HCT116 (cell line): Measurements from ENCODE around the gene GARIN5B. TPM values are rescaled to one million over a fixed set of nuclear protein-coding genes. Genes with fewer than 3 reads are reported as not detected.

ENCODE experiments used
- ATAC-seq: fragments of 200-7000 bp; cut with Tn5 transposase; 2 replicates; pipeline ENCODE4 v1.9.1; 2020; ENCODE audit warnings: mild to moderate bottlenecking, moderate library complexity
- BruUV-seq: library from RNA; stranded (reverse); fragments of 400-500 nt; replicated peaks from 2 replicates; lab custom pipeline; 2021; lab: Mats Ljungman, UMichigan
- CTCF ChIA-PET: fragments of 300-600 bp; sonication (Branson Sonifier 250); formaldehyde crosslinking; loops from one replicate; lab custom pipeline; 2021; ENCODE audit warnings: antibody characterized with exemption; lab: Charles Lee
- POLR2A ChIA-PET: fragments of 300-600, 350-600 bp; sonication (Branson Sonifier 250); formaldehyde crosslinking; loops from one replicate; lab custom pipeline; 2021; ENCODE audit warnings: antibody characterized with exemption; lab: Charles Lee
- RAD21 ChIA-PET, 2 experiments: fragments of 300-600 bp; sonication (Branson Sonifier 250); formaldehyde crosslinking; loops; one replicate each; lab custom pipeline; 2023; ENCODE audit warnings: low total read pairs in 2 of 2; ENCODE audit not compliant: uncharacterized antibody in 2 of 2, unreplicated experiment in 2 of 2, low non-redundant PET in 1 of 2; lab: Charles Lee
- DNase-seq: peaks from one replicate; pipeline ENCODE4 v3.0.0-alpha.2; 2010; ENCODE audit warnings: low read depth, low spot score
- H2AFZ ChIP-seq: fragments of 200-600 bp; shearing (Covaris generic), sonication (generic); 2 replicates; pipeline ENCODE4 v1.6.1; 2017; ENCODE audit warnings: low read depth, mixed run types, mixed read lengths, antibody characterized with exemption, low read length; ENCODE audit not compliant: poor library complexity, severe bottlenecking
- H3K27ac ChIP-seq: 2 replicates; pipeline ENCODE4 v1.5.1; 2012; ENCODE audit warnings: low read depth, low read length
- H3K27me3 ChIP-seq: fragments of 200-600 bp; sonication (generic); 2 replicates; pipeline ENCODE4 v1.6.1; 2016; ENCODE audit warnings: mixed run types, low read length, mixed read lengths; ENCODE audit not compliant: insufficient read depth
- H3K36me3 ChIP-seq, 2 experiments: fragments of 200-500 bp in 1 of 2; fragments of 200-600 bp in 1 of 2; sonication (Bioruptor generic) in 1 of 2; sonication (generic) in 1 of 2; 2 replicates each; pipeline versions ENCODE4 v1.5.1 to v1.6.1; 2014 to 2016; ENCODE audit warnings: low read length in 2 of 2, inconsistent platforms in 1 of 2, mixed read lengths in 1 of 2, mixed run types in 1 of 2; ENCODE audit not compliant: insufficient read depth in 2 of 2, control insufficient read depth in 1 of 2
- H3K4me1 ChIP-seq, 2 experiments: fragments of 200-600 bp in 1 of 2; sonication (generic) in 1 of 2; 2 replicates each; pipeline versions ENCODE4 v1.5.1 to v1.6.1; 2012 to 2017; ENCODE audit warnings: low read length in 2 of 2, inconsistent platforms in 1 of 2, mild to moderate bottlenecking in 1 of 2, mixed read lengths in 1 of 2, mixed run types in 1 of 2, moderate library complexity in 1 of 2; ENCODE audit not compliant: insufficient read depth in 2 of 2, control insufficient read depth in 1 of 2
- H3K4me2 ChIP-seq: fragments of 200-600 bp; sonication (generic); 2 replicates; pipeline ENCODE4 v1.6.1; 2017; ENCODE audit warnings: mixed run types, low read length, mixed read lengths
- H3K4me3 ChIP-seq, 2 experiments: fragments of 200-600 bp in 1 of 2; sonication (generic) in 1 of 2; replicated peaks in 1 of 2; 2 replicates each; pipeline ENCODE4 v1.5.1; 2011 to 2016; ENCODE audit warnings: low read length in 2 of 2, control low read depth in 1 of 2, low read depth in 1 of 2, mild to moderate bottlenecking in 1 of 2, mixed read lengths in 1 of 2, mixed run types in 1 of 2
- H3K79me2 ChIP-seq: fragments of 200-600 bp; sonication (generic); 2 replicates; pipeline ENCODE4 v1.6.1; 2017; ENCODE audit warnings: mild to moderate bottlenecking, mixed run types, low read length, moderate library complexity, mixed read lengths; ENCODE audit not compliant: insufficient read depth
- H3K9ac ChIP-seq: fragments of 200-600 bp; sonication (generic); 2 replicates; pipeline ENCODE4 v1.6.1; 2016; ENCODE audit warnings: low read length, mixed read lengths
- H3K9me2 ChIP-seq: fragments of 200-600 bp; sonication (generic), shearing (Covaris generic); 2 replicates; pipeline ENCODE4 v1.6.1; 2017; ENCODE audit warnings: mixed run types, mild to moderate bottlenecking, moderate library complexity; ENCODE audit not compliant: insufficient read depth
- H3K9me3 ChIP-seq, 2 experiments: fragments of 200-500 bp in 1 of 2; fragments of 200-600 bp in 1 of 2; sonication (Bioruptor generic) in 1 of 2; sonication (generic) in 1 of 2; 2 replicates each; pipeline ENCODE4 v1.6.1; 2014 to 2017; ENCODE audit warnings: low read length in 2 of 2, mixed read lengths in 2 of 2, inconsistent platforms in 1 of 2, low read depth in 1 of 2, mild to moderate bottlenecking in 1 of 2, mixed run types in 1 of 2, moderate library complexity in 1 of 2; ENCODE audit not compliant: control insufficient read depth in 1 of 2, insufficient read depth in 1 of 2
- H4K20me1 ChIP-seq: fragments of 200-600 bp; sonication (generic), shearing (Covaris generic); 2 replicates; pipeline ENCODE4 v1.6.1; 2017; ENCODE audit warnings: mixed run types, mild to moderate bottlenecking, moderate library complexity; ENCODE audit not compliant: insufficient read depth
- CBX3 ChIP-seq: IDR thresholded peaks from 2 replicates; pipeline ENCODE4 v1.6.1; 2012; ENCODE audit warnings: low read depth
- EGR1 ChIP-seq: IDR thresholded peaks from 2 replicates; pipeline ENCODE4 v1.6.1; 2012; ENCODE audit warnings: low read depth
- ELF1 ChIP-seq: IDR thresholded peaks from 2 replicates; pipeline ENCODE4 v1.6.1; 2012; ENCODE audit warnings: low read depth, borderline replicate concordance
- EZH2 ChIP-seq: fragments of 200-600 bp; sonication (generic); IDR thresholded peaks from 2 replicates; pipeline ENCODE4 v1.6.1; 2017; ENCODE audit warnings: antibody characterized with exemption, mixed run types
- EZH2phosphoT487 ChIP-seq: fragments of 200-600 bp; IDR thresholded peaks from 2 replicates; pipeline ENCODE4 v1.6.1; 2018; ENCODE audit warnings: antibody characterized with exemption, borderline replicate concordance
- FOSL1 ChIP-seq: IDR thresholded peaks from 2 replicates; pipeline ENCODE4 v1.6.1; 2012; ENCODE audit warnings: low read depth
- JUND ChIP-seq: IDR thresholded peaks from 2 replicates; pipeline ENCODE4 v1.6.1; 2012
- POLR2A ChIP-seq: IDR thresholded peaks from 2 replicates; pipeline ENCODE4 v1.7.0; 2011; ENCODE audit warnings: borderline replicate concordance; ENCODE audit not compliant: insufficient read depth, insufficient read length; ENCODE audit errors: extremely low read depth
- POLR2AphosphoS5 ChIP-seq: IDR thresholded peaks from 2 replicates; pipeline ENCODE4 v1.6.1; 2011; ENCODE audit warnings: mild to moderate bottlenecking, low read depth, low read length, moderate library complexity
- RAD21 ChIP-seq: IDR thresholded peaks from 2 replicates; pipeline ENCODE4 v1.6.1; 2012; ENCODE audit warnings: low read depth, mild to moderate bottlenecking
- REST ChIP-seq: IDR thresholded peaks from 2 replicates; pipeline ENCODE4 v1.6.1; 2012; ENCODE audit warnings: low read depth
- SP1 ChIP-seq: IDR thresholded peaks from 2 replicates; pipeline ENCODE4 v1.6.1; 2012; ENCODE audit warnings: low read depth
- YY1 ChIP-seq: IDR thresholded peaks from 2 replicates; pipeline ENCODE4 v1.6.1; 2011; ENCODE audit warnings: low read length, low read depth, moderate library complexity, mild to moderate bottlenecking; ENCODE audit not compliant: insufficient replicate concordance; ENCODE audit errors: extremely low read depth
- ZFX ChIP-seq: fragments of 450-650 bp; IDR thresholded peaks from 2 replicates; pipeline ENCODE4 v1.6.1; 2017
- intact Hi-C: fragments of 100-400 bp; cut with micrococcal nuclease; formaldehyde crosslinking; loops from 2 replicates; pipeline ENCODE4 v1.10.0; 2022
- total RNA-seq: library from RNA; stranded (reverse); gene quantifications from one replicate; pipeline ENCODE4 v1.2.1, GENCODE V29; 2021; ENCODE audit not compliant: unreplicated experiment
- TF ChIP-seq, protein P1 (sequence below): IDR thresholded peaks from 2 replicates; pipeline ENCODE4 v1.6.1; 2012
- TF ChIP-seq, protein P2 (sequence below): IDR thresholded peaks from 2 replicates; pipeline ENCODE4 v1.6.1; 2011; ENCODE audit warnings: mild to moderate bottlenecking, low read length, moderate library complexity; ENCODE audit not compliant: insufficient replicate concordance; ENCODE audit errors: extremely low read depth

Gene GARIN5B
- total RNA-seq, 1 experiment from 2014 or later = not detected

- ATAC-seq = no peak
- CTCF ChIA-PET = no interaction called here
- BruUV-seq = no TSS peak
- no peak for TF ChIP-seq EGR1
- TF ChIP-seq JUND = no peak
- TF ChIP-seq, protein P1, sequence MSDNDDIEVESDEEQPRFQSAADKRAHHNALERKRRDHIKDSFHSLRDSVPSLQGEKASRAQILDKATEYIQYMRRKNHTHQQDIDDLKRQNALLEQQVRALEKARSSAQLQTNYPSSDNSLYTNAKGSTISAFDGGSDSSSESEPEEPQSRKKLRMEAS = no peak
- TF ChIP-seq POLR2AphosphoS5 = no peak
- no peak for TF ChIP-seq RAD21
- no peak for TF ChIP-seq ZFX
- TF ChIP-seq SP1 = no peak
- TF ChIP-seq EZH2phosphoT487 = no peak
- TF ChIP-seq, protein P2, sequence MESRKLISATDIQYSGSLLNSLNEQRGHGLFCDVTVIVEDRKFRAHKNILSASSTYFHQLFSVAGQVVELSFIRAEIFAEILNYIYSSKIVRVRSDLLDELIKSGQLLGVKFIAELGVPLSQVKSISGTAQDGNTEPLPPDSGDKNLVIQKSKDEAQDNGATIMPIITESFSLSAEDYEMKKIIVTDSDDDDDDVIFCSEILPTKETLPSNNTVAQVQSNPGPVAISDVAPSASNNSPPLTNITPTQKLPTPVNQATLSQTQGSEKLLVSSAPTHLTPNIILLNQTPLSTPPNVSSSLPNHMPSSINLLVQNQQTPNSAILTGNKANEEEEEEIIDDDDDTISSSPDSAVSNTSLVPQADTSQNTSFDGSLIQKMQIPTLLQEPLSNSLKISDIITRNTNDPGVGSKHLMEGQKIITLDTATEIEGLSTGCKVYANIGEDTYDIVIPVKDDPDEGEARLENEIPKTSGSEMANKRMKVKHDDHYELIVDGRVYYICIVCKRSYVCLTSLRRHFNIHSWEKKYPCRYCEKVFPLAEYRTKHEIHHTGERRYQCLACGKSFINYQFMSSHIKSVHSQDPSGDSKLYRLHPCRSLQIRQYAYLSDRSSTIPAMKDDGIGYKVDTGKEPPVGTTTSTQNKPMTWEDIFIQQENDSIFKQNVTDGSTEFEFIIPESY = no peak
- no peak for TF ChIP-seq POLR2A
- TF ChIP-seq YY1 = no peak
- no peak for TF ChIP-seq EZH2
- no peak for TF ChIP-seq CBX3
- no peak for TF ChIP-seq FOSL1
- TF ChIP-seq REST = no peak
- no peak for TF ChIP-seq ELF1
- Histone ChIP-seq H4K20me1 (no peaks in the 10 kb centered on the region), H3K79me2 (no peaks in the 10 kb centered on the region), H3K27ac (no peak overlapping the region), H3K36me3 (no peaks in the 10 kb centered on the region; a peak in 1 of 4 replicates), H3K4me1 (peaks cover 8 to 44% of the 10 kb centered on the region in 2 experiments; a peak in 3 of 4 replicates), H2AFZ (no peak overlapping the region), H3K9me2 (no peaks in the 10 kb centered on the region), H3K9me3 (no peaks in the 10 kb centered on the region), H3K4me2 (no peak overlapping the region), H3K27me3 (no peaks in the 10 kb centered on the region), H3K9ac (no peak overlapping the region), H3K4me3 (no peak overlapping the region)
- RAD21 ChIA-PET = no interaction called here
- no peak for DNase-seq
- intact Hi-C loops = no loop called here
- POLR2A ChIA-PET = interaction anchor here (3.8 kb wide), 1 partner anchor 9 kb away, joined by 18 read pairs; the partner anchor contains the start of gene KMT5C
Observed at GRCh38 chr19:55348317-55349034, 14.6 kb downstream of the GARIN5B start.
